D721Med (cell line): ENCODE results near the gene PPFIA4.

Experiments used
- DNase-seq: peaks from one replicate; pipeline ENCODE4 v3.0.0; 2011; ENCODE audit warnings: low spot score; ENCODE audit not compliant: insufficient read length
- FAIRE-seq: peaks from 2 replicates; lab custom pipeline; 2011; peaks lifted over from hg19 to GRCh38; lab: Jason Lieb, UNC
- TF ChIP-seq, protein P1 (sequence below): IDR thresholded peaks from 2 replicates; pipeline ENCODE4 v1.5.1; 2012; ENCODE audit warnings: mild to moderate bottlenecking, control low read depth; ENCODE audit not compliant: insufficient read depth; ENCODE audit errors: missing control alignments

Gene PPFIA4

GRCh38 chr1:203059485-203059884 lies 33.2 kb downstream of the PPFIA4 start:
- TF ChIP-seq, protein P1, sequence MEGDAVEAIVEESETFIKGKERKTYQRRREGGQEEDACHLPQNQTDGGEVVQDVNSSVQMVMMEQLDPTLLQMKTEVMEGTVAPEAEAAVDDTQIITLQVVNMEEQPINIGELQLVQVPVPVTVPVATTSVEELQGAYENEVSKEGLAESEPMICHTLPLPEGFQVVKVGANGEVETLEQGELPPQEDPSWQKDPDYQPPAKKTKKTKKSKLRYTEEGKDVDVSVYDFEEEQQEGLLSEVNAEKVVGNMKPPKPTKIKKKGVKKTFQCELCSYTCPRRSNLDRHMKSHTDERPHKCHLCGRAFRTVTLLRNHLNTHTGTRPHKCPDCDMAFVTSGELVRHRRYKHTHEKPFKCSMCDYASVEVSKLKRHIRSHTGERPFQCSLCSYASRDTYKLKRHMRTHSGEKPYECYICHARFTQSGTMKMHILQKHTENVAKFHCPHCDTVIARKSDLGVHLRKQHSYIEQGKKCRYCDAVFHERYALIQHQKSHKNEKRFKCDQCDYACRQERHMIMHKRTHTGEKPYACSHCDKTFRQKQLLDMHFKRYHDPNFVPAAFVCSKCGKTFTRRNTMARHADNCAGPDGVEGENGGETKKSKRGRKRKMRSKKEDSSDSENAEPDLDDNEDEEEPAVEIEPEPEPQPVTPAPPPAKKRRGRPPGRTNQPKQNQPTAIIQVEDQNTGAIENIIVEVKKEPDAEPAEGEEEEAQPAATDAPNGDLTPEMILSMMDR: no peak
- FAIRE-seq: no peak
- no peak for DNase-seq

GRCh38 chr1:203060115-203060514 lies 33.8 kb downstream of the PPFIA4 start:
- DNase-seq (no peak), FAIRE-seq (no peak)
- TF ChIP-seq, protein P1: no peak

DNA sequence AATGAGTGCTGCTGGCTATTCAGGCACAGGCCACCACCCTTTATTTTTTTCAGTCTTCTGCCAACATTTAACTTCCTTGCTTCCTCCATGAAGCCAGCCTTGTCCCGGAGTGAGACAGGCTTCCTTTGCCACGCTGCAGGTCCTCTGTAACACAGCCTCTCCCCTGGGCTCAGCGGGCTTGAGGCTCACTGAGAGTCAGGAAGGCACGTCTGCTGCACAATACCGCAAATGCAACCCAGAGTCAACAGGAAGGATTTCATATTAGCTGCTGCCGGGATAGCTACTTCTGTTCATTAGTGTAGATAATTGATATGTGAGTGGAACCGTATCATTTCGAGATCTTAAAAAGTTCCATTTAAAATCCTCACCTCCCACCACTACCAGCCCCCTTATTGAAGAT lies 37.0 kb downstream of the PPFIA4 start:
- FAIRE-seq: no peak
- DNase-seq: no peak
- TF ChIP-seq, protein P1: no peak

- DNase-seq (no peak), FAIRE-seq (no peak)
- TF ChIP-seq, protein P1: no peak
Observed at GRCh38 chr1:203065191-203065590, 38.9 kb downstream of the PPFIA4 start.

GRCh38 chr1:203065986-203066385 lies 39.7 kb downstream of the PPFIA4 start:
- no peak for DNase-seq
- TF ChIP-seq, protein P1: no peak
- FAIRE-seq: no peak

DNA sequence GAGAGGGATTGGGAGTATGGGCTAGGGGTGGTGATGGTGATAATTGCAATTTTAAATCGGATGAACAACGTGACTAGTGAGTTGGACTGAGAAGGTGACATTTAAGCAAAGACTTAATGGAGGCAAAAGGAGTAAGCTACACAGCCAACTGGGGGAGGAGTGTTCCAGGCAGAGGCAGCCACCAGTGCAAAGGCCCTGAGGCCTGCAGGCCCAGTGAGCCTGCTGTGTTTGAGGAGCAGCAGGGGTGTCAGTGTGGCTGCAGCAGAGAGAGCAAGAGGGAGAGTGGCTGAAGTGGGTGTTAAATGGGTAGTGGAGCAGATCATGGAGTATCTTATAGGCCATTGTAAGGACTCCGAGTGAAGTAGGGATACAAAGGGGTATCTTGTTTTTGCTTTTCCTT lies 40.7 kb downstream of the PPFIA4 start:
- FAIRE-seq: no peak
- DNase-seq: no peak
- TF ChIP-seq, protein P1: no peak

- TF ChIP-seq, protein P1: no peak
- DNase-seq: no peak
- FAIRE-seq: no peak
Observed at GRCh38 chr1:203069030-203069747, 42.9 kb downstream of the PPFIA4 start.
